Panc1 (cell line): ENCODE results near the gene MRPL22.

ENCODE experiments used
- POLR2AphosphoS5 ChIP-seq: IDR thresholded peaks from 2 replicates; pipeline ENCODE4 v1.6.1; 2012; ENCODE audit warnings: mild to moderate bottlenecking, low read depth, low read length, moderate library complexity
- REST ChIP-seq, 2 experiments: IDR thresholded peaks; 2 replicates each; pipeline ENCODE4 v1.6.1; 2011 to 2012; ENCODE audit warnings: low read depth in 2 of 2, control low read depth in 1 of 2, low read length in 1 of 2, mild to moderate bottlenecking in 1 of 2, moderate library complexity in 1 of 2; ENCODE audit not compliant: insufficient read depth in 1 of 2
- TF ChIP-seq, protein P1 (sequence below): fragments of 450-650 bp; IDR thresholded peaks from 2 replicates; pipeline ENCODE4 v1.5.1; 2017; ENCODE audit warnings: mild to moderate bottlenecking

DNA sequence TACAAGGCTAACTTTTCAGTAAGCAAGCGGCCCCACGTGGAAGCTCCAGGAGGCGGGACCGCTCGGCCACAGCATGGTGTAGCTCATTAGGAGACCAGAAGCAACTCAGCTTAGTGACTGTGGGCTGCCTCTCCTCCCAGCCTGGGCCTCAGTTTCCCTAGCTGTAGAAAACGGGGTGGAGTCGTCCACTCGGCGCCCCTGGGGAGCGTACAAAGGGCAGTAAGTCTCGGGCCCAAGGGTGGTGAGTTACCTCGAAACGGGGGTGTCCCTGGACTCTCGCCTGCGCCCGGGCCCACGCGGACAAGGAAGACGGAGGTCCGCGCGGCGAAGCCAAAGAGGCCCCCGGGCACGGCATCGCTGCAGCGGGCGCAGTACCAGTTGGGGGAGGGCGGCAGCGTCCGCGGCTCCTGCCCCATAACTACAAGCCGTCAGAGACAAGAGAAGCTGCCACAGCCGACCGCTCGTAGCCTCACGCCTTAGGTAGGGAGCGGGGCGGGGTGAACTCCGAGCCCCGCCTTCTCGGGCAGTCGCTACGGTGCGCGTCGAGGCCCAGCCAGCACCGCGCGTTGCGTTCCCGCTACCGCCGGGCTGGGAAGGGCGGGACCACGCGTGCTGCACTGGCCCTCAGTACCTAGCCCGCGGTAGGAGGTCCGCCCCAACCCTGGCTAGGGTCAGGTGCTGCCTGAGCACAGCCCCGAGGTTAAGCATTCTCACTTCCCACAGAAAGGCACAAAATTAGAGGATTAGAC lies 3.0 kb upstream of the MRPL22 start, which contains the start of gene GEMIN5:
- TF ChIP-seq, protein P1, sequence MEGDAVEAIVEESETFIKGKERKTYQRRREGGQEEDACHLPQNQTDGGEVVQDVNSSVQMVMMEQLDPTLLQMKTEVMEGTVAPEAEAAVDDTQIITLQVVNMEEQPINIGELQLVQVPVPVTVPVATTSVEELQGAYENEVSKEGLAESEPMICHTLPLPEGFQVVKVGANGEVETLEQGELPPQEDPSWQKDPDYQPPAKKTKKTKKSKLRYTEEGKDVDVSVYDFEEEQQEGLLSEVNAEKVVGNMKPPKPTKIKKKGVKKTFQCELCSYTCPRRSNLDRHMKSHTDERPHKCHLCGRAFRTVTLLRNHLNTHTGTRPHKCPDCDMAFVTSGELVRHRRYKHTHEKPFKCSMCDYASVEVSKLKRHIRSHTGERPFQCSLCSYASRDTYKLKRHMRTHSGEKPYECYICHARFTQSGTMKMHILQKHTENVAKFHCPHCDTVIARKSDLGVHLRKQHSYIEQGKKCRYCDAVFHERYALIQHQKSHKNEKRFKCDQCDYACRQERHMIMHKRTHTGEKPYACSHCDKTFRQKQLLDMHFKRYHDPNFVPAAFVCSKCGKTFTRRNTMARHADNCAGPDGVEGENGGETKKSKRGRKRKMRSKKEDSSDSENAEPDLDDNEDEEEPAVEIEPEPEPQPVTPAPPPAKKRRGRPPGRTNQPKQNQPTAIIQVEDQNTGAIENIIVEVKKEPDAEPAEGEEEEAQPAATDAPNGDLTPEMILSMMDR, result no peak
- peak in 1 of 2 experiments; percentile 78; a peak in 2 of 4 replicates for TF ChIP-seq REST (IDR thresholded peaks at IDR 0.05; ENCODE audit: insufficient read depth in 1 of 2, low read depth in 2 of 2, low read length in 1 of 2)
- peak; percentile 69 for TF ChIP-seq POLR2AphosphoS5
